Measurements from ENCODE around the gene DEGS2. TPM values are rescaled to one million over a fixed set of nuclear protein-coding genes. Genes with fewer than 3 reads are reported as not detected.
A peak's percentile ranks its signal among the peaks of the same experiment; 100 is the strongest.

Gene DEGS2
- total and polyA plus RNA-seq, 2 of the 13 experiments (the other 11 are each of a cell fraction or from before 2014, with no cell fraction given), result 0.09 TPM

- TF ChIP-seq THAP7 (CRISPR knock-in tag; IDR thresholded peaks at IDR 0.05), result no peak
- no peak for TF ChIP-seq FUBP1 (CRISPR knock-in tag; IDR thresholded peaks at IDR 0.05; ENCODE audit: borderline replicate concordance)
- peak; percentile 41; the same call in 1 of the 2 replicates for TF ChIP-seq PAXIP1 (CRISPR knock-in tag; conservative IDR thresholded peaks at IDR 0.05)
- TF ChIP-seq SSRP1 (CRISPR knock-in tag; IDR thresholded peaks at IDR 0.05), result no peak
- 0 out of 2 replicates have a peak, but pooled peaks have one; percentile 42 for TF ChIP-seq MTERF4 (CRISPR knock-in tag; IDR thresholded peaks at IDR 0.05)
- peak; percentile 71; the same call in 1 of the 2 replicates for TF ChIP-seq MYC (CRISPR knock-in tag; IDR thresholded peaks at IDR 0.05; ENCODE audit: borderline replicate concordance)
- TF ChIP-seq ATF2 (CRISPR knock-in tag; IDR thresholded peaks at IDR 0.05), result peak; percentile 29; the same call in 1 of the 2 replicates
- peak; percentile 46; the same call in 1 of the 2 replicates for TF ChIP-seq TFAP4 (IDR thresholded peaks at IDR 0.05; ENCODE audit: borderline replicate concordance, low read depth)
- no peak for TF ChIP-seq FOXP1 (IDR thresholded peaks at IDR 0.05)
- TF ChIP-seq FOXP1 (CRISPR knock-in tag; IDR thresholded peaks at IDR 0.05), result peak; percentile 13; the same call in 1 of the 2 replicates
- TF ChIP-seq SALL1 (CRISPR knock-in tag; IDR thresholded peaks at IDR 0.05), result peak; percentile 40; the same call in 1 of the 2 replicates
- no peak for TF ChIP-seq GATAD1 (CRISPR knock-in tag; IDR thresholded peaks at IDR 0.05)
- peak in 1 of 2 experiments; percentile 5; a peak in 1 of 4 replicates for TF ChIP-seq EP300 (IDR thresholded peaks at IDR 0.05; ENCODE audit: low read depth in 2 of 2, low read length in 2 of 2)
- no peak for TF ChIP-seq EP300 (CRISPR knock-in tag; IDR thresholded peaks at IDR 0.05; ENCODE audit: borderline replicate concordance)
- peak; percentile 67; the same call in 1 of the 2 replicates for TF ChIP-seq ZNF580 (CRISPR knock-in tag; IDR thresholded peaks at IDR 0.05; ENCODE audit: borderline replicate concordance, low read depth)
- peak; percentile 9 for TF ChIP-seq TEAD3 (CRISPR knock-in tag; optimal IDR thresholded peaks at IDR 0.05; ENCODE audit: borderline replicate concordance)
Observed at GRCh38 chr14:100140452-100141078, 18.9 kb downstream of the DEGS2 start (continued).

Measured in HepG2 (cell line).